Fibroblast of pulmonary artery (primary cell): Measurements from ENCODE around the gene NAPA.

Experiments used
- DNase-seq: peaks from one replicate; pipeline ENCODE4 v3.0.0-alpha.2; 2010; ENCODE audit warnings: low read depth
- H3K4me3 ChIP-seq: replicated peaks from 2 replicates; pipeline ENCODE4 v1.5.1; 2011; ENCODE audit warnings: low read depth, mild to moderate bottlenecking, control low read depth, low read length, moderate library complexity
- TF ChIP-seq, protein P1 (sequence below): IDR thresholded peaks from 2 replicates; pipeline ENCODE4 v1.5.1; 2011; ENCODE audit warnings: mild to moderate bottlenecking, control low read depth, low read length, inconsistent platforms; ENCODE audit errors: missing control alignments

The NAPA gene

DNA sequence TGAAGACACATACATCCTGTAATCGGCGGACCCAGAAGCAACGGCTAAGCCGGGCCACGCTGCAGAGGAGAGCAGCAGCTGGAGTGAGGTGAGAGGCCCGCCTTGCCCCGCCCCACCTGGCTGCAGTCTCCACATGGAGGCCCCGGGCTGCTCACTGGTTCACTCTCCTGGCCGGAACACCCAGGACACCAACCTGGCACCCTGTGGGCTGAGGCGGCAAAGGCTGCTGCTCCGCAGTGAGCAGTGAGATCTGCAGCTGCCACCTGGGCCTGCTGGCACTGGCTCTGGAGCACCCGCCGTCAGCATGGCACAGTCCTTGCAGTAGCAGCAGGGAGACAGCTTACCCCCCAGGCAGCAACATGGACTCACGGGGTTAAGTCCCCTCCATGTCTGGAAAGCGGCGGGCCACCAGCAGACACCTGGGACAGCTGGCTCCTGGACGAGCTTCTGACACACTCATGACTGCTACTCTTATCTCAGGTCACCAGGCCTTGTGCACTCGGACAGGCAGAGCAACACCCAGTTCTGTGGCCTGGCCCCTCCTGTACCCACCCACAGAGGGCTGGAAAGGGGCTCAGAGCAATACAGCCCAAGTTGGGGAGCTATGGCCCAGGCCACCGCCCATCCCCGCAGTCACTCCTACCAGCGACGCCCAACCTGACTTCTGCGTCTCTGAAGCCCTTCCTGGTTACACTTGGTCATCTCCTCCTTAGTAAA lies 17.7 kb downstream of the NAPA start:
- TF ChIP-seq, protein P1, sequence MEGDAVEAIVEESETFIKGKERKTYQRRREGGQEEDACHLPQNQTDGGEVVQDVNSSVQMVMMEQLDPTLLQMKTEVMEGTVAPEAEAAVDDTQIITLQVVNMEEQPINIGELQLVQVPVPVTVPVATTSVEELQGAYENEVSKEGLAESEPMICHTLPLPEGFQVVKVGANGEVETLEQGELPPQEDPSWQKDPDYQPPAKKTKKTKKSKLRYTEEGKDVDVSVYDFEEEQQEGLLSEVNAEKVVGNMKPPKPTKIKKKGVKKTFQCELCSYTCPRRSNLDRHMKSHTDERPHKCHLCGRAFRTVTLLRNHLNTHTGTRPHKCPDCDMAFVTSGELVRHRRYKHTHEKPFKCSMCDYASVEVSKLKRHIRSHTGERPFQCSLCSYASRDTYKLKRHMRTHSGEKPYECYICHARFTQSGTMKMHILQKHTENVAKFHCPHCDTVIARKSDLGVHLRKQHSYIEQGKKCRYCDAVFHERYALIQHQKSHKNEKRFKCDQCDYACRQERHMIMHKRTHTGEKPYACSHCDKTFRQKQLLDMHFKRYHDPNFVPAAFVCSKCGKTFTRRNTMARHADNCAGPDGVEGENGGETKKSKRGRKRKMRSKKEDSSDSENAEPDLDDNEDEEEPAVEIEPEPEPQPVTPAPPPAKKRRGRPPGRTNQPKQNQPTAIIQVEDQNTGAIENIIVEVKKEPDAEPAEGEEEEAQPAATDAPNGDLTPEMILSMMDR: no peak
- no peak for DNase-seq
- H3K4me3 ChIP-seq: no peak overlapping the region

DNA sequence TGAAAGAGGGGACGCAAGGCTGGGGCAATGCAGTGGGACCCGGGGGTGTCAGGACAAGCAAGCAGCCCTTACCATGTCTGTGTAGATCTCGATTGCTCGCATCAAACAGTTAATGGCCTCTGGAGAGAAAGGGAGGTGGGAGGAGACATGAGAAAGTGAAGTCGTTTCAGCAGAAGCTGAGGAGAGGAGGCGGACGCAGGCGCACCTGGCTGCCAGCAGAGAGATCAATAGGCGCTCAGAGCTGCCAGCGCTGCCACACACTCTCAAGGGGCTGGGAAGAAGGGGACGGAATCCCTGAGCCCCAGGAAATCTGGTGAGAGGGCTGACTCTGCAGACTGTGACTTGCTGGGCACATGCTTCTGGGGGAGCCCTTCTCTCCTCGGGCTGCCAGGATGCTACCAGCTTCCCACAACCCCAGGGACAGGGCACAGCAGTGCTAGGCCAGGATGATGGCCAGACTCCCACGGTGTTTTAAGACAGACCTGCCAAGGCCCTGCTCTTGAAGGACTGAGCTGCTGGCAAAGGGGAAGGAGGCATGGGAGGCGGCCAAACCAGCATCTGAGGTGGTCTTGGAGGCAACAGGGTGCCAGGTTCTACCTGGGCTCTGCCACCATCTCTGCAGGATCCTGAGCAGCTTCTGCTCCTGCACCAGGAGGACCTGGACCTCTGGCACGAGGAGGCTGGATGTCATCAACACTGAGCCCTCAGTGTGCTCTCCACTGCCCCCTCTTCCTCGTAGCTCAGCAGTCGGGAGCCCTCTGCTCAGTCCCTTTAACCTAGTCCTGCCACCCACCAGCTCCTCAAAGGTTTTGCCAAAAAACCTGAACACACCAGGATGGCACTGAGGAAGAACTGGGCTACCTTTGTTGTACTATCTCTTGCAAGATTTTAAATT lies 19.1 kb downstream of the NAPA start:
- TF ChIP-seq, protein P1: no peak
- H3K4me3 ChIP-seq: no peak overlapping the region
- no peak for DNase-seq

DNA sequence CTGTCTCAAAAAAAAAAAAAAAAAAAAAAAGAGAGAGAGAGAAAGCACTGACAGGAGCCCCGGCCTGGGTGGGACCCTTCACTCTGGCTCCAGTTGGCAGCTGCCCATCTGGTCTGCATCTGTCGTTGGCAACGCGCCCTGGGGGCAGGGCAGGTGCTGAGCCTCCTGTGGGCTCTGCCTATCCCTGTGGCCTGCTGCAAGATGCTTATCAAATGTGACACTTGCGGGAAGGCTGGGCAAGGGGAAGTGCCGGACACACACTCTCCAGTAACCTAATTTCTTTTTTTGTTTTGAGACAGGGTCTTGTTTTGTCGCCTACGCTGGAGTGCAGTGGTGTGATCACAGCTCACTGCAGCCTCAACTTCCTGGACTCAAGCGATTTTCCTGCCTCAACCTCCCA lies 20.1 kb downstream of the NAPA start:
- TF ChIP-seq, protein P1: no peak
- no peak for DNase-seq
- no peak overlapping the region for H3K4me3 ChIP-seq

DNA sequence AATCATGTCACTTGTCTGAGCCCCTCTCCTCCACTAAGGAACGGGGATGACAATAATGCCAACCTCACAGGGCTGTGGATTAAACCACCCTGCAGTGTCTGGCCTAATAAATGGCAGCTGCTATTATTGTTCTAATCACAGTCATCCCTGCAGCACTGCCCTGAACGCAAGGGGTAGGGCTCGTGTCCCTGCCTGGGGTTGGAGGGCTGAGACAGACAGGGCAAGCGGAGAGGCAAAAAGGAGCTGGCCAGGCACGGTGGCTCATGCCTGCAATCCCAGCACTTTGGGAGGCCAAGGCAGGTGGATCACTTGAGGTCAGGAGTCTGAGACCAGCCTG lies 20.7 kb downstream of the NAPA start:
- no peak overlapping the region for H3K4me3 ChIP-seq
- no peak for DNase-seq
- TF ChIP-seq, protein P1: no peak

DNA sequence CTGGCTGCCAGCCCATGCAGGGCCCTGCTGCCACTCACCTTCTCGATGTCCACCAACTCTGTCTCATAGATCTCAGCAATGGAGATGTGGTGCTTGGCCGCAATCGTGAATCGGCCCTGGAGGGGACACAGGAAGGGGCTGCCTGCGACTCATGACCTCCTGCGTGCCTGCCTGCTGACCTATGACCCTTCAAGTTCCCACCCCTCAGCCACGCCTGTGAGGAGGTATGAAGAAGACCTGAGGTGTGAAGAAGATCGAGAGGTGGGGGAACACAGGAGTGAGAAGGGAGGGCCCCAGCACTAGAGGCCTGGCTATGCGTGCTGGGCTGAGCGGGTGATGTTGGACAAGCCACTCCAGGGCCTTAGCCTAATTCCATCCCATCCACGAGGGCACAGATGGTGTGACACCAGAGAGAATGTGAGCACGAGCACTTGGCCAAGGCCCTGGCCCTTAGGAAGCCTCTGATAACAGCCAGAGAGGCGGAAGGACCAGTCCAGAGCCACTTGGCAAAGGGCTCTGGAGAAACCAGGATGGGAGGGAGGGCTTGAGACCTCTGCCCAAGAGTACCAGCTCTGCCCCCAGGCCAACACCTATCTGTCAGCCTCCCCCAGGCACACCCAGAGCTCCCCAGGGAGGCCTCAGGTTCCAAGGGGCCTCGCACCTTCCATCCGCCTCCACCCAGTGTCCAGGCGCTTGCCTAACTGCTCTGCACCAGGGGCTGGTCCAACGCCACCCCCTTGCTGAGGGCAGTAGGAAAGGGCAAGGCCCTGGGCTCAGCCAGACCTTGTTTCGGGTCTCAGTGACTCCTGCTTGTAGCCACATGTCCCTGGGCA lies 21.3 kb downstream of the NAPA start:
- no peak overlapping the region for H3K4me3 ChIP-seq
- TF ChIP-seq, protein P1: no peak
- DNase-seq: no peak

DNA sequence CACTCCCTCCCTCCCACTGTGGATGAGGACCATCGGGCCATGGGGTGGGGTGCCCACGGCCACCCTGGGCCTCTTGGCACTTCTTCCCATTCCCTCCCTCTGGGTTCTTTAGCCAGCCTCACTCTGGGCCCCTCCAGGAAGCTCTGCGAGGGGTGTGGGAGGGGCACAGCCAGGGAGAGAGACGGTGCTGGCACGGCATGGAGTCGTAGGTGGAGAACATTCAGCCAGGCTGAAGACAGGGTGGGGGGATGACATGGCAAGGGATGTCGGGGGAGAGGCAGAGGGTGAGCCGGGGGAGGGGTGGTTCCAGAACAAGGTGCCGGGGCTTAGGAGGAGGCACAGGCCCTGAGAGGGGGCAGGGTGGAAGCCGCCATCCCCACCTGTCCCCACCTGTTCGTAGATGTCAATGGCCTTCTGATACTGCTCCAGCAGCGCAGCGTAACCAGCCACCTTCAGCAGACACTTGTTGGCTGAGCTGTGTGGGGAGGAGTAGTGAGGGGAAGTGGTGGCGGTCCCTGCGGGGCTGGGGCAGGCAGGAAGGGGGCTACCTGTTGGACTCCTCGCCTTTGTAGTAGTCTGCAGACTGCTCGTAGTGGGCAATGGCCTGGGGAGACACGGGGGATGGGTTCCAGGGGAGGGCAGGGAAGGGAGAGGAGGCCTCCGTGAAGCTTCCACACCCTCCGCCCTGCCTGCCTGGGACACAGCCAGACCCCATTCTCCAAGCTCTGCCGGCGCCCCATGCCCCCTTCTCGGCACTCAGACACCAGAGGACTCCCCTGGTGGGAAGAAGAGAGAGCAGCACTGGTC lies 22.1 kb downstream of the NAPA start:
- DNase-seq: no peak
- no peak overlapping the region for H3K4me3 ChIP-seq
- TF ChIP-seq, protein P1: no peak
